ENCODE results near the gene SYNE4. TPM values are rescaled to one million over a fixed set of nuclear protein-coding genes. Genes with fewer than 3 reads are reported as not detected.
"Not testable (repeated sequence)": the region's sequence is repeated elsewhere in the genome, so short reads cannot be mapped to it uniquely, and the experiment has no call there.

SYNE4 gene, protein sequence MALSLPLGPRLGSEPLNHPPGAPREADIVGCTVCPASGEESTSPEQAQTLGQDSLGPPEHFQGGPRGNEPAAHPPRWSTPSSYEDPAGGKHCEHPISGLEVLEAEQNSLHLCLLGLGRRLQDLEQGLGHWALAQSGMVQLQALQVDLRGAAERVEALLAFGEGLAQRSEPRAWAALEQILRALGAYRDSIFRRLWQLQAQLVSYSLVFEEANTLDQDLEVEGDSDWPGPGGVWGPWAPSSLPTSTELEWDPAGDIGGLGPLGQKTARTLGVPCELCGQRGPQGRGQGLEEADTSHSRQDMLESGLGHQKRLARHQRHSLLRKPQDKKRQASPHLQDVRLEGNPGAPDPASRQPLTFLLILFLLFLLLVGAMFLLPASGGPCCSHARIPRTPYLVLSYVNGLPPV
- total RNA-seq = 0.17 TPM in 1 of 2 replicates, not detected in the other

DNA sequence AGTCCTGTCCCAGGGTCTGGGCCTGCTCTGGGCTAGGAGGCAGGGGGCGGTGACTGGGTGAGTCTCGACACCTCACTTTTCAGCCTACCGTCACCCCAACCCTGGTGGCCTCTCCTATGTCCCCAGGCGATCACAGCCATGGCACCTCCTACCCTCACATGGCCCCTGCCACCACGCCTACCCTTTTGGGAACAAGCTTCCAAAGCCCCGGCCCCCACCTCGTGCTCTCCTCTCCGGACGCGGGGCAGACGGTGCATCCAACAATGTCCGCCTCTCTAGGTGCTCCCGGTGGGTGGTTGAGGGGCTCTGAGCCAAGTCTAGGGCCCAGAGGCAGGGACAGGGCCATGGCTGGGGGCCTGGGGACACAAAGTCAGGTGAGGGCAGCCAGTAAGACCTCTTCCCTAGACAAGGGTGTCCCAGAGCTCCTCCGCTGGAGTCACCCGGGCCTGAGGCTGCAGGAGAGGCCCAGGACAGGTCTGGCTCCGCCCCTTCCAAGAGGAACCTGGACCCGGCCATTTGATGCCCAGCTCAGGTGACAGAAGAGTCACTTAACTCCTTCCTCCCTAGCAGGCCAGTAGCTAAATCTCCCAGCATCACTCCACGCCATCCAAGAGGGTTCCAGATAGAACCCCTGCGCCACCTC, at the start of gene SYNE4:
TSS of gene SYNE4 (minus strand) at position 478 of the 643 bp plus-strand sequence. CDS start at position 346, 132 bp downstream.
- DNase-seq = no peak

DNA sequence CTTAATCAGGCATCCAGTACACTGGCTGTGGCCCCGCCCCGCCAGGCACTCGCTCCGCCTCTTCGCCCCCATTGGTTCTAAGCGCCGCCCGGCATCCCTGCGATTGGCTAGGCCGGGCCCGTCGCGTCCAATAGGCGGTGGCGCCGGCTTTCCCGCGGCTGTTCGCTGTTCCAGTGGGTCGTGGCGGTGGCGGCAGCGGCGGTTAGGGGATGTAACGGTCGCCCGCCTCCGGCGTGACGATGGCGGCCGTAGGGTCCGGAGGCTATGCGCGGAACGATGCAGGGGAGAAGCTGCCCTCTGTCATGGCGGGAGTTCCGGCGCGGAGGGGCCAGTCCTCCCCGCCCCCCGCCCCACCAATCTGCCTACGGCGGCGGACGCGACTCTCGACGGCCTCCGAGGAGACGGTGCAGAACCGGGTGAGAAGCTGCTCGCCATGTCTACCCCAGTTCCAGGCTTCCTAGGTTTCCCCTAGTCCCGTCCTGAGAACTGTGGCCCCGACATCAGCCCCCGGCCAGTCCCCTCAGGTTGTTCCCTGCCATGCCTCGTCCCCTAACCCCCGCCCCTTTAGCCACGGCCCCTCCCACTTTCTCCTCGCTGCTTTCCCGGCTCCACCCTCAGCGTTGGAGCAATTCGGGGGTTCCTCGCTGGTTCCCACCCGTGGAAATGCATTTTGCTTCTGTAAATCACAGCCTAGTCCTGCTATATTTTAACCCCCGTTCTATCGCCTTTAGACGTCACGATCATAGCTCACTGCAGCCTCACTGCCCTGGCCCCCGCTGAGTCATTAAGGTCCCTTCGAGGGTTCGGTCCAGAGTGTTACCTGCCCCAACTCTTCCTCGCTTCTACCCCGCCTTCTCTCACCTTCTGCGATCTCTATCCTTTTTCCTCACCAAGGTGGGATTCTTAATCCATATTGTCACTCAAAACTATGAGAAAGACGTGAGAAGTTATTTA, 46.4 kb upstream of the SYNE4 start, which contains the start of gene WDR62:
TSS of gene WDR62 (plus strand) at position 165 of the 954 bp plus-strand sequence. CDS start at position 240, 75 bp downstream.
- DNase-seq = peak; percentile 95

DNA sequence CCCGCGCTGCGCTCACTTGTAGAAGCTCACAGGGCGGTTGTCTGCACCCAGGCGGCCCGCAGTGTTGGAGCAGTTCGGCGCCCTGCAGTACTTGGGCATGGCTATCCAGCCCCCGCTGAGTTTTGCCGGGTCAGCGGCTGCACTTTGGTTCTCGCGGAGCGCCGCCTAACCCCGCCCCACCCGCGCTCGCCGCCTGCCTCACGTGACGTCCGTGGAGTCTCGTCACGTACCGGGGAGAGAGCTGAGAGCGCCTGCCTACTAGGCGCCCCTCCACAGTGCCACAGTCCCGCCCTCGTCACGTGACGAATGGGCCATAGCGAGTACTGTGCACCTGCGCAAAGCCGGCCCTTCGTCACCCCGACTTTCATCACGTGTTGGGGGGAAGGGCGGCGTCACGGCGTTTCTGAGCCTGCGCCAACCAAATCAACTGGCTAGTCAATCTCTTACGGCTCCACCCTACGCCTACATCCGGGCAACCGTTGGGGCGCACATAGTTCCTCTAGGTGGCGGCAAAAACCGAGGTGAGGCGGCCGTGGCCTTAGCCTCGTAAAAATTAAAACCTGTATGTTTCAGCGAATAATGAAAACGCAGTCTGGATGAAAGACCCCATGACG, 45.6 kb upstream of the SYNE4 start, which contains the start of gene THAP8:
TSS of gene THAP8 (minus strand) at position 167 of the 614 bp plus-strand sequence. CDS start at position 99, 68 bp downstream.
- peak; percentile 100 for DNase-seq

DNA sequence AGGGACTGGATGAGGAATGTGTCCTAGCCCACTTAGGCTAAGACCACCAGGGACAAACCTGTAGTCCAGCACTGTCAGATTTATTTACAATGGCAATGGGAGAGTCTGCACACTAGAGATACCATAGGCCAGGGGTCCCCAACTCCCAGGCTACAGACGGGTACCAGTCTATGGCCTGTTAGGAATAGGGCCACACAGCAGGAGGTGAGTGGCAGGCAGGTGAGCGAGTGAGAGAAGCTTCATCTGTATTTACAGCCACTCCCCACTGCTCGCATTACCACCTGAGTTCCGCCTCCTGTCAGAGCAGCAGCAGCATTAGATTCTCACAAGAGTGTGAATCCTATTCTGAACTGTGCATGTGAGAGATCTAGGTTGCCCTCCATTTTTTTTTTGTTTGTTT, 43.0 kb upstream of the SYNE4 start:
- no peak for DNase-seq

DNA sequence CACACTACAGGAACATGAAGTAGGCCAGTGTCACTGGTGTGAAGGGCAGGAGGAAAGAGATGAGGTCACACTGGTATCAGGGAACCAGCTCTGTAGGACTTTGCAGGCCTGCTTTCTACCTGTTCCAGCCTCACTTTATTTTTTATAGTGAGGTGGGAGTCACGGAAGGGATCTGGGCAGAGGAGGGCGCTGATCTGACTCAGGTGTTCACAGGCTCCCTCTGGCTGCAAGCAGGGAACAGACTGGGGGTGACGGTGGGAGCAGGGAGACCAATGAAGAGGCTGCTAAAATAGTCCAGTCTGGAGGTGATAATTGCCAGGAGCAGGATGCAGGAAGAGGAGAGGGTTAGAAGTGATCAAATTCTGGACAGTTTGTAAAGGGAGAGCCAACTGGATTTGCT, 42.6 kb upstream of the SYNE4 start:
- peak; percentile 28 for DNase-seq

DNA sequence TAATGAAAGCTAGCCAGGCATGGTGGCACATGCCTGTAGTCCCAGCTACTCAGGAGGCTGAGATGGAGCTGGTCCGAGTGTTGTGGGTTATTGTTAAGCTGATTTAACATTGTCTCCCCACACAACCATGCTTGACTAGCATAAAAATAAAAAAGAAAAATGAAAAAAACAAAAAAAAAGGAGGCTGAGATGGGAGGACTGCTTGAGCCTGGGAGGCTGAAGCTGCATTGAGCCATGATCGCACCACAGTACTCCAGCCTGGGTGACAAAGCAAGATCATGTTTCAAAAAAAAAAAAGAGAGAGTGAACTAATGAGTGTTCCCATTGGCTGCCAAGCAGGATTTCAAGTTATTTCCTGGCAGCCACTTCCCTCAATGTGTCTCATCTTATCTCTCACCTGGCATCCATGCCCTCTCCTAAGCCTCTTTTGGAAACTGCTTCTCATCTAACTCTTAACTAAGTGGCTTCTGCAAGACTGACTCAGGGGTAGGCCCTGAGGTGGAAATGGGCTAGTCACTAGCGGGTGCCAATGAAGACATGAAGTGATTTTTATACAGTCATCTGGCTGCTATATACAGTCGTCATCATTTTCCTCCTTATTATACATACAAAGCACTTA, 40.6 kb upstream of the SYNE4 start:
- DNase-seq = no peak

DNA sequence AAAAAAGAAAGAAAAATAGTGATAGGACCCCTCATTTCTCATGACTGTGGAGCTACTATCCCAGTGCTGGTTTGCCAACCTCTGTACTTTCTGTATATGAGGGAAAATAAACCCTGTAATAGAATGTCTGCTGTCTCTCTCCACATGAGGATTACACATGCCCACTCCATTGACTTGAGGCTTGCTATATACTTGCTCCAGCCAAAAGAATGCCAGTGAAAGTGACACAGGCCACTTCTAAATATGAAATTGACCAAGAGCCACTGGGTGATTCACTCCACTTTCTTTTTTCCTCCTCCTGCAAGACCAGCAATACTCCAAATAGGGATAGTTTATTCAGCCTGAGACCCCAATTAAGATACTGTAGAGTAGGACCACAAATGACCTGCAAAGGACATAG, 39.2 kb upstream of the SYNE4 start:
- no peak for DNase-seq

DNA sequence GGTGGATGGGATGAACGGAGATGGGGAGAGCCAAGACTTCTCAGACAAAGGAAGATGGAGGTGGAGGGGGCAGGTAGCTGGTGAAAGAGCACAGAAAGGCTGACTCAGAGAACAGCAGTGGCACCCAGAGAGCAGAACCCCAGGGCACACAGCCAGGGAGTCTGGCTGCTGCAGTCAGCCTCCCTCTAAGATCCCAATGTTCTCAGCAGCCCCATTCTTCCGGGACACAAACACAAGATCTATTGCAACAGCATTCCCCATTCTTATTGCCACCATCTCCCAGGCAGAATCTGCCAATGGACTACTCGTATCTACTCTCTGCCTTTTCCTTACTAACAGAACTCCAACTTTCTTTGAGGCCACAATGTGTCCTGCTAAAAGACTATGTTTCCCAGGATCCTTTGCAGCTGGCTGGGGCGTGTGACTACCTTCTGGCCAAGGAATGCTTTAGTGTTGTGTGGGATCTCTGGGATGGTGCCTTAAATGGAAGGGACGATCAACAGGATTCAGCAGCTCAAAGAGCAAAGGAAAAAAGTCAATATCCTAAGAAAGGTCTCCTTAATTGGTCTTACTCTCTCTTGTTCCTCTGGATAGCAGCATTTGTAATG, 37.9 kb upstream of the SYNE4 start:
- DNase-seq = no peak

DNA sequence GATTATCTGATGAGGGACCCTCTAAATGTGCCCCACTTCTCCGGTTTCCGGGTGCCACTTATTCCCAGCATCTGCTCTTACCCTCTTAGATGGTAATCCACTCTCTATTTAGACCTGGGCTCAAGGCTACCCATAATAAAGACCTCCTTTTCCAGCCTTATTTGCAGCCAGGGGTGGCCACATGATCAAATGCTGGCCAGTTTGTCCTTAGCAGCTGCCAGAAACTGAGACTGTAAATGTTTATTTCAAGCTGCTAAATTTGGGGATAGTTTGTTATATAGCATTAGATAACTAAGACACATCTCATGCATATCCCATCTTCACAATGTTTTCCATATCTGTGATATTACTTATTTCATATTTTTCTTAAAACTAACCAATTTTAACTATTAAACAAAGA, 35.3 kb upstream of the SYNE4 start:
- DNase-seq = no peak

DNA sequence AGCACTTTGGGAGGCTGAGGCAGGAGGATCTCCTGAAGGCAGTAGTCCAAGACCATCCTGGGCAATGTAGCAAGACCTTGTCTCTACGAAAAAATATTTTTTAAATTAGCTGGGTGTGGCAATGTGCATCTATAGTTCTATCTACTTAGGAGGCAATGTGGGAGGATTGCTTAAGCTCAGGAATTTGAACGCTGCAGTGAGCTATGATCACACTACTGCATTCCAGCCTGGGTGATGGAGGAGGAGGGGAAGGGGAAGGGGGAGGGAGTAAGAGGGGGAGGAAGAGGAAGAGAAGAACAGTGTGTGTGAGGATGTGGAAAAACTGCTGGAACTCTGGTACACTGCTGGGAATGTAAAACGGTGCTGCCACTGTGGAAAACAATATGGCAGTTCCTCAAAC, 33.2 kb upstream of the SYNE4 start:
- DNase-seq = no peak

DNA sequence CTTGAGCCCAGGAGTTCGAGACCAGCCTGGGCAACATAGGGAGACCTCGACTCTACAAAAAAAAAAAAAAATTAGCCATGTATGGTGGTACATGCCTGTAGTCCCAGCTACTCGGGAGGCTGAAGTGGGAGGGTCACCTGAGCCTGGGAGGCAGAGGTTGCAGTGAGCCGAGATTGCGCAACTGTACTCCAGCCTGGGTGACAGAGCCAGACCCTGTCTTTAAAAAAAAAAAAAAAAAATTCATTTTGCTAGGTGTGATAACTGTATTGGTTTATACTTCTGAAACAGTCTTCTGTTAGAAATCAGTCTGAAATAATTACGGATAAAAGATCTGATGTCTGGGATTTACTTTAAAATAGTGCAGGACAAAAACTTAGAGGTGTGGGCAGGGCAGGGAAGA, 32.5 kb upstream of the SYNE4 start:
- DNase-seq = not testable (repeated sequence)

DNA sequence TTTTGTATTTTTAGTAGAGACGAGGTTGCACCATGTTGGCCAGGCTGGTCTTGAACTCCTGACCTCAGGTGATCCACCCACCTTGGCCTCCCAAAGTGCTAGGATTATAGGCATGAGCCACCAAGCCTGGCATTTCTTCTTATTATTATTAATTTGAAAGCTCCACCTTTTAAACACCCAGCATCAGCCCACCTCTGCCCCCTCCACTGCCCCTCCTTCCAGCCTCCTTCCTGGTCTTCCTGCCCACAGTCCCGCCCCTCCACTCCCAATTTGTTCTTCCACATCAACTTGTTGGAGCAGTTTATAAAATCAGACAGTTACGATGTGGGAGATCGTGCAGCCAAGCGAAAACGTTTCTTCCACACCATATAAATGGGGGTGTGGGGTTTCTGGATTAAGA, 31.9 kb upstream of the SYNE4 start:
- no peak for DNase-seq

DNA sequence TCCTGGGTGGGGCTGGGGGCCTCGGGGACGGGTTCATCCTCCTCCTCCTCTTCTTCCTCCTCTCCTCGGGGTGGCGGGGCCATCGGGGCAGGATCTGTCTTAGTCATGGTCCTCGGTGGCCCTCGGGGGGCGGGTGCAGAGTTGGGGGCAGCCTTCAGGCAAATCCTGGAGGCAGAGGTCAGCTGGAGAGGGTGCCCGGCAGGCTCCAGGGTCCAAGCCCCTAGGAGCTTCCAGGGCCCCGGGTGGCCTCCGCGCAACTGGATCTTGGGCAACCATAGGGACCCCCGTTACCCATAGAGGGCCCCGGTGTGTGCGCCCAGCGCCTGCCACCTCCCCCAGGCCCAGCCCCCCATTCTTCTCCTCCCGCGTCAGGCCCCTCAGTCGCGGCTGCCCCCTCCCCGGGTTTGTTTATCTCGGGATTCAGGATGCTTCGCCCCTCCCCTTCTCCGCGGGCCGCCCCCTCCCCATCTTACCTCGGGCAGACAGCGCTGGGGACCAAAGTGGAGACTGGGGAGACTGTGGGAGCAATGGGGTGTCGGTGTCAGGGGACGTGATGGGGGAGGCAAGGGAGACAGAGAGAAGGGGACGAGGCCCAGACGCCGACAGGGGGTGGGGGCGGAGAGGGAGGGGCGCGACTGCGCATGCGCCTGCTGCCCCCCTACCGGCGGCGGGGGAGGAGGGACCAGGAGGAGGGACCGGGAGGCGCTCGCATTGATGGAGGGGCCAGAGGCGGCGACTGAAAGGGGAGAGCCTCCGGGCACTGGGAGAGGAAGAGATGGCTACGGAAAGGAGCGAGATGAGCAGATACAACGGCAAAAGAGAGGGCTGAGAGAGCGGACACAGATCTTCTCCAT, 23.9 kb upstream of the SYNE4 start, which contains the start of gene CLIP3:
TSS of gene CLIP3 (minus strand) at position 623 of the 854 bp plus-strand sequence. CDS start at position 107, 516 bp downstream.
- DNase-seq = peak; percentile 66

DNA sequence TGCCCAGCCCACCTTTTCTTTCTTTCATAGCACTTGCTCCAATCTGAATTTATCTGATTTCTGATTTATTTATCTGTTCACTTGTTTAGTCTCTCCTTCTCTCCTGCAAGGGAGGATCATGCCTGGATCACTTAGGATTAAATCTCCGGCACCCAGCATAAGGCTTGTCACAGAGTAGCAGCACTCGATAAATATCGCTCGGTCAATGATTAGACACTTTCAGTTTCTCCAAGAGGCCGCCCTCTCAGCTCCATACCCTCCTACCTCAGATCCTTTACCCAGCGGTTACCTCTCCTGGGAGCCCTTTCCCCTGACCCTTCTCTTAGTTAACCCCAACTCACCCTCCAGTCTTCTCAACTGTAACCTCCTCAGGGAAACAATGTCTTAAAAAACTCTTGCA, 22.7 kb upstream of the SYNE4 start:
- no peak for DNase-seq

DNA sequence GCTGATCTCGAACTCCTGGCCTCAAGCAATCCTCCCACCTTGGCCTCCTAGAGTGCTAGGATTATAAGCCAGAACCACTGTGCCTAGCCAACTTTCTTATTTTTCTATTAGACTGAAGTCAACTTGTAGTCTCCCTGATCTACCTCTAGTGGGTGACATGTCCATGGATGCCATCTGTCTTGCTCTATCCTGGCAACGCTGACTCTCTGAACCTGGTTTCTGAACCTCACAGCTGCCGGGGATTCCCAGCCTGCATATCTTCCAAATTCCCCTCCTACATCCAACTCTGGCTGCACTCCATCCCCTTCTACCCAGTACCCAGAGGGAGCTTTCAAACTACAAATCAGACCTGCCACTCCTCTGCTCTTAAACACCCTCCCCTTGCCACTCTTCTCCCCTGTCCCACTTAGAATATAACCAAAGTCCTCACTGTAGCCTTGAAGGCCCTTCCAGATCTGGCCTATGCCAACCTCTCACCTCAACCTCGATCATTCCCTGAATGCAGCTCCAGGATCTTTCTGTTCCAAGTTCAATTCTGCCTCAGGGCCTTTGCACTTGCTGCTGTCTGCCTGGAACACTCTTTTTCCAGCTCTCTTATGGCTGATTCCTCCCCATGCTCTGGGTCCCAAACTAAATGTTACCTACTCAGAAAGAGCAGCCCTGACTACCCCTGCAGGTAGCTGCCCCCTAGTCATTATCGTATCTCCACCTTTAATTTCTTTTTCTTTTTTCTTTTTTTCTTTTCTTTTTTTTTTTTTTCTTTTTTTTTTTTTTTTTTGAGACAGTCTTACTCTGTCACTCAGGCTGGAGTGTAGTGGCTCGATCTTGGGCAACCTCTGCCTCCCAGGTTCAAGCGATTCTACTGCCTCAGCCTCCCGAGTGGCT, 21.9 kb upstream of the SYNE4 start:
- no peak for DNase-seq

DNA sequence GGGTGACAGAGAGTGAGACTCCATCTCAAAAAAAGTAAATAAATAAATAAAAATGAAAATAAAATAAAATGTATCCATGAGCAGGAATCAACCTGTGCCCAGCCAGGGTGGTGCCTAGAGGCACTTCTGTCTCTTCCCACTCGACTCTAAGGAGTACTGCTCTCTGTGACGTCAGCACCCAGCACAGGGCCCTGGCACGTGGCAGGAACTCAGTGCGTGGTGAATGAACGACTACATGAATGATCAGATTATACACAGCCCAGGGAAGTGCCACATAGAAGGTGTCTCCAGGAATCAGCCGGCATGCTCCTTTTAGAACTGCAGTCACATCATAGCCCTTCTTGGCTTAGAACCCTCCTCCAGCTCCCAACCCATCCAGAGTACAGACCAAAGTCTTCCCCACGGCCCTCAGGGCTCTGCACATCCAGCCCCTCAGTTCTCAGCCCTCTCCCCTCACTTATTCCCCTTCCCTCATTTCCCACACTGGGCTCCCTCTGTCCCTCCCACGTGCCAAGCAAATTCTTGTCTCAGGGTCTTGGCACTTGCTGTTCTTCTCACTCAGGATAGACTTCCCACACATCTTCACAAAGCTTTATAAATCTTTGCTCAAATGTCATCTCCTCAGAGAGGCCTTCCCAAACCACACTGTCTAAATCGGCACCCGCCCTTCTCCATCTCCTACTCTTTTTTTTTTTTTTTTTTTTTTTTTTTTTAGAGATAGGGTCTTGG, 19.9 kb upstream of the SYNE4 start:
- no peak for DNase-seq

DNA sequence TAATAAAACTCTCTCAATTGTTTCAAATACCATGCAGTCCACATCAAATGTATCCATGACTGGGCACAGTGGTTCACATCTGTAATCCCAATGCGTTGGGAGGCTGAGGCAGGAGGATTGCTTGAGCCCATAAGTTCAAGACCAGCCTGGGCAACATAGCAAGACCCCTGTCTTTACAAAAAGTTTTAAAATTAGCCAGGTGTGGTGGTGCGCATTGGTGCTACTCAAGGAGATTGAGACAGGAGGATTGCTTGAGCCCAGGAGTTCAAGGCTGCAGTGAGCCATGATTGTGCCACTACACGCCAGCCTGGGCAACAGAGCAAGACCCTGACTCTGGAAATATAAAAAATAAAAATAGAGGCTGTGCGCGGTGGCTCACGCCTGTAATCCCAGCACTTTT, 19.1 kb upstream of the SYNE4 start:
- no peak for DNase-seq

DNA sequence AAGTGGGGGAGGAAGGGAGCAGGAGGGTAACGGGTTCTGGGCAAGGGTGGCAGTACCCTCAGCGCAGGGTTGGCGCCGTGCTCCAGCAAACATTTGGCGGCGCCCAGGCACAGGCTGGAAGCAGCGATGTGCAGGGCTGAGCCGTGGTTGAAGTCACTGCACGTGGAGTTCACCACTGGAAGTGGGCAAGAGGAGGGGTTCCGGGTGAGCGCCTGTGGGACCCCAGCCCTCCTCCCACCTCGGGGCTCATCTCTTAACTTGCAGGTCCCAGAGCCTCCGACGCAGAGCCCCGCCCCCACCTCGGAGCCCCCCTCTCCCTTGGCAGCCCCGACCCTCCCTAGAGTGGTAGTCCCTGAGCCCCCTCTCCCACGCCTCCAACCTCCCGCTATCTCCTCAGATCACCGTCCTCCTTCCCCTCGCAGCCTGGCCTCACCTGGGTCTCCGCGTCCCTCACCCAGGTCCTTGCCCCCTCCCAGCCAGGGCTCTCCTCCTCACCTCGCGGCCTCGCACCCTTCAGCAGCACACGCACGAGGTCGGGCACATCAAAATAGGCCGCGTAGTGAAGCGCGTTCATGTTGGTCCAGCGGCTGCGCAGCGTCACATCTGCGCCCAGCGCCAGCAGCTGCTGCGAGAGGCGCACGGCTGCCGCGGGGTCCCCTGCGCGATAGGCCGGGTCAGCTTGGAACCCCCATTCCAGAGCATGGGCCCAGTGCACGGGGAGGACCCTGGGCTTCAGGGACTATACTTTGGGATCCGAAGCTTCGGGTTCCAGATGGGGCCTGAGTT, 17.7 kb upstream of the SYNE4 start:
- DNase-seq = no peak
